Lung (tissue), 12 donors: Measurements from ENCODE around the gene LRRN4CL. TPM values are rescaled to one million over a fixed set of nuclear protein-coding genes. Genes with fewer than 3 reads are reported as not detected.
A peak's percentile ranks its signal among the peaks of the same experiment; 100 is the strongest.

Source experiments
- ATAC-seq: fragments of 200-7000 bp; cut with Tn5 transposase; one replicate; pipeline ENCODE4 v1.9.1; 2020; ENCODE audit warnings: moderate number of reproducible peaks; ENCODE audit not compliant: insufficient read depth, low FRiP score
- DNase-seq, 3 donors: peaks; one replicate each; pipeline ENCODE4 v3.0.0-alpha.2; 2013 to 2017
- H3K27ac ChIP-seq, 2 donors: one replicate each; pipeline ENCODE4 v1.5.1; 2013; ENCODE audit warnings: mild to moderate bottlenecking in 2 of 2, moderate library complexity in 2 of 2, control low read depth in 1 of 2, inconsistent platforms in 1 of 2, low read depth in 1 of 2, low read length in 1 of 2
- H3K27me3 ChIP-seq, 3 donors: one replicate each; pipeline ENCODE4 v1.5.1; 2013; ENCODE audit warnings: low read length in 2 of 3; ENCODE audit not compliant: control insufficient read depth in 3 of 3, insufficient read depth in 3 of 3
- H3K36me3 ChIP-seq, 4 donors: one replicate each; pipeline ENCODE4 v1.5.1; 2013; ENCODE audit warnings: low read length in 4 of 4, mild to moderate bottlenecking in 1 of 4, moderate library complexity in 1 of 4; ENCODE audit not compliant: control insufficient read depth in 4 of 4, insufficient read depth in 4 of 4
- H3K4me1 ChIP-seq, 5 donors: one replicate each; pipeline ENCODE4 v1.5.1; 2013; ENCODE audit warnings: low read length in 5 of 5, mild to moderate bottlenecking in 2 of 5, moderate library complexity in 1 of 5; ENCODE audit not compliant: control insufficient read depth in 5 of 5, insufficient read depth in 5 of 5
- H3K4me3 ChIP-seq: one replicate; pipeline ENCODE4 v1.5.1; 2013; ENCODE audit warnings: mild to moderate bottlenecking, control low read depth, moderate library complexity
- H3K9ac ChIP-seq, 2 donors: one replicate each; pipeline ENCODE4 v1.5.1; 2013; ENCODE audit warnings: low read length in 2 of 2, control low read depth in 1 of 2; ENCODE audit not compliant: insufficient read depth in 1 of 2
- H3K9me3 ChIP-seq, 4 donors: one replicate each; pipeline ENCODE4 v1.5.1; 2013; ENCODE audit warnings: low read length in 3 of 4, mild to moderate bottlenecking in 1 of 4, moderate library complexity in 1 of 4; ENCODE audit not compliant: control insufficient read depth in 4 of 4, insufficient read depth in 3 of 4
- WGBS, 2 donors: extraction: QIAGEN DNeasy Blood & Tissue Kit; methylation state at CpG; one replicate each; pipeline ENCODE4 v1.1.7; 2013; 5-methylcytosine and 5-hydroxymethylcytosine counted together
- polyA plus RNA-seq, 2 donors: library from polyadenylated mRNA; stranded (reverse); fragments of 200-250 nt; gene quantifications; one replicate each; pipeline ENCODE4 v1.2.1, GENCODE V29; 2013
- total RNA-seq, 2 donors: library from RNA; depleted of rRNA in 1 of 2; stranded (reverse); fragments of >200 nt in 1 of 2; gene quantifications; one replicate each; pipeline ENCODE4 v1.2.1, GENCODE V29; 2014 to 2021
- TF ChIP-seq, protein P1 (sequence below): IDR thresholded peaks from 2 replicates; pipeline ENCODE4 v1.5.1; 2012; ENCODE audit warnings: mild to moderate bottlenecking; ENCODE audit errors: control extremely low read depth, extremely low read depth
- donor health status: control.
- donor health status: control.
- donor health status: Bipolar disorder and iron deficiency.
- donor health status: healthy.
- donor health status: DM: yes; HTN: yes; CAD: no.

Gene LRRN4CL
- total and polyA plus RNA-seq, 4 donors: 0.46 to 2.6 (median 1.2) TPM

DNA sequence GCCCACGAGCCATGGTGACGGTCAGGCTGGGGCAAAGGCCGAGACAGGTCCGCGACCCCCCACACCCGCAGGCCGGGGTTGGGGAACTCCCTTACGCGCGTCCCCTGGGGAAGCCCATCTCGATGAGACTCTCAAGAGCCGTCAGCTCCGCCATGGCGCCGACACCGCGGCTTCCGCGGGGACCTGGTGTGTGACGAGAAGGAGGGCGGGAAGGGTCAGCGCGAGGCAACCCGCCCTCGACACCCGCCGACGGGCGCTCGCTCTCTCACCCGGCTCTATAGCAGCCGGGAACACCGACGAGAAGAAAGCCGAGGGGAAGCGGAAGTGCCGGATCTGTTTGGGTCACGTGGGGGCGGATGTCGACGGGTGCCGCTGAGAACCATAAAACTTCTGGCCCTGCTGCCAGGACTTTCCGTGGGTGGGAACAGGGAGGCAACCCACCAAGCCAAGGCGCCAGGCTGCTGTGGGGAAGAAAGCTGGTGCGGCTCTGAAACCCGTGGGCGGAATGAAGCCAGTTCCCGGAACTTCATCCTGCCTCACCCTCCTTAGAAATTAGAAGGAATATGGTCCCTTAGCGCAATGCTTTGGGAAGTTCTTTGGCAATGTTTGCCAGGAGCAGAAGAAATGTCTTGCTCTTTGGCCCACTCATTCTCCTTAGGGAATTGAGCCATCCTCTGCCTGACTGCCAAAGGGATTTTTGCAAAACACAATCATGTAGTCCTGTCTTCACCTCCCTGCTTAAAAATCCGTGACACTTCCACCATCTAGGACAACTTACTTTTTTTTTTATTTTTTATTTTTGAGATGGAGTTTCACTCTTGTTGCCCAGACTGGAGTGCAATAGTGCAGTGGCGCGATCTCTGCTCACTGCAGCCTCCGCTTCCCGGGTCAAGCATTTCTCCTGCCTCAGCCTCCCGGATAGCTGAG, 10.3 kb downstream of the LRRN4CL start, which contains the start of gene UBXN1:
Gene UBXN1, minus strand, starts transcription at position 304 of the 927 bp plus-strand sequence. Its CDS starts 150 bp downstream, at position 154.
- Histone ChIP-seq H3K36me3 (peaks cover 2 to 14% (median 6%) of the 10 kb centered on the region in 4 donors), H3K27me3 (no peaks in the 10 kb centered on the region), H3K4me3 (peak within 1 kb of the TSS; percentile 100), H3K9me3 (no peaks in the 10 kb centered on the region), H3K4me1 (peaks cover 0 to 7% (median 6%) of the 10 kb centered on the region in 5 donors), H3K9ac (peak within 1 kb of the TSS; percentile 60 to 65), H3K27ac (peak within 1 kb of the TSS; percentile 87 to 98)
- ATAC-seq: peak; percentile 91
- TF ChIP-seq, protein P1, sequence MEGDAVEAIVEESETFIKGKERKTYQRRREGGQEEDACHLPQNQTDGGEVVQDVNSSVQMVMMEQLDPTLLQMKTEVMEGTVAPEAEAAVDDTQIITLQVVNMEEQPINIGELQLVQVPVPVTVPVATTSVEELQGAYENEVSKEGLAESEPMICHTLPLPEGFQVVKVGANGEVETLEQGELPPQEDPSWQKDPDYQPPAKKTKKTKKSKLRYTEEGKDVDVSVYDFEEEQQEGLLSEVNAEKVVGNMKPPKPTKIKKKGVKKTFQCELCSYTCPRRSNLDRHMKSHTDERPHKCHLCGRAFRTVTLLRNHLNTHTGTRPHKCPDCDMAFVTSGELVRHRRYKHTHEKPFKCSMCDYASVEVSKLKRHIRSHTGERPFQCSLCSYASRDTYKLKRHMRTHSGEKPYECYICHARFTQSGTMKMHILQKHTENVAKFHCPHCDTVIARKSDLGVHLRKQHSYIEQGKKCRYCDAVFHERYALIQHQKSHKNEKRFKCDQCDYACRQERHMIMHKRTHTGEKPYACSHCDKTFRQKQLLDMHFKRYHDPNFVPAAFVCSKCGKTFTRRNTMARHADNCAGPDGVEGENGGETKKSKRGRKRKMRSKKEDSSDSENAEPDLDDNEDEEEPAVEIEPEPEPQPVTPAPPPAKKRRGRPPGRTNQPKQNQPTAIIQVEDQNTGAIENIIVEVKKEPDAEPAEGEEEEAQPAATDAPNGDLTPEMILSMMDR: no peak
- 7 to 8% methylated on average over 51 to 55 of the region's 55 CpGs for WGBS, 2 donors
- peak; percentile 91 to 95 (median 93) for DNase-seq

GRCh38 chr11:62678433-62678769, 10.9 kb downstream of the LRRN4CL start:
- Histone ChIP-seq H3K9me3 (no peaks in the 10 kb centered on the region), H3K9ac (peak overlapping the region; percentile 42 to 60), H3K27ac (peak overlapping the region; percentile 87 to 98), H3K4me3 (peak overlapping the region; percentile 100), H3K27me3 (no peaks in the 10 kb centered on the region), H3K4me1 (peaks cover 0 to 7% (median 6%) of the 10 kb centered on the region in 5 donors), H3K36me3 (peaks cover 2 to 16% (median 7%) of the 10 kb centered on the region in 4 donors)
- ATAC-seq (no peak), DNase-seq (no peak)
- TF ChIP-seq, protein P1: no peak
- whole genome bisulfite sequencing, 2 donors: 3 to 5% methylated on average over 16 of the region's 16 CpGs

DNA sequence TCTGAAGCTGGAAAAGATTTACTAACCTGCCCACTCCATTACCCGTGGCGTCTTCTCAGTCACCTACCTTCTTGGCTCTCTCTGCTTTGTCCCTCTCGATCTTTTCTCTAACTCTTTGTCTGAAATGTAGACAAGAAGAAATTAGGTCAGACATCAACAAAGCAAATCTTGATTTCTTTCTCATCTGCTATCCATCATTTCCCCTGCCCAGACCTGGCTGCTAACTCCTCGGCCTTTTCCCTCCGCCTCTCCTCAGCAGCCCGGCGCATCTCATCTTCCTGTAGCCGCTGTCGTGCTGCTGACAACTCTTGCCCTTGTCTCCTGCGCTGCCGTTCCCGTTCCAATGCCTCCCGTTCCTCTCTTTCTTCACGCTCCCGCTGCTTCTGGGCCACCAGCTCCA, 11.6 kb downstream of the LRRN4CL start:
- TF ChIP-seq, protein P1: no peak
- Histone ChIP-seq H3K36me3 (peaks cover 2 to 18% (median 7%) of the 10 kb centered on the region in 4 donors), H3K4me1 (peaks cover 0 to 13% (median 7%) of the 10 kb centered on the region in 5 donors), H3K9me3 (no peaks in the 10 kb centered on the region), H3K27me3 (no peaks in the 10 kb centered on the region), H3K9ac (no peak overlapping the region), H3K4me3 (no peak overlapping the region), H3K27ac (peak overlapping the region in 1 of 2 donors; percentile 42)
- 82 to 89% methylated on average over 15 of the region's 15 CpGs for WGBS, 2 donors
- DNase-seq (no peak), ATAC-seq (no peak)
